MM.1S (cell line): ENCODE data around the gene MACROD2.

Source experiments
- EZH2 ChIP-seq: fragments of 300-600 bp; sonication (generic); optimal IDR thresholded peaks from 2 replicates; pipeline ENCODE3; 2017; ENCODE audit warnings: low read depth, mild to moderate bottlenecking, antibody characterized with exemption, low read length, mixed read lengths
- TF ChIP-seq, protein P1 (sequence below): fragments of 300-600 bp; sonication (generic); IDR thresholded peaks from 2 replicates; pipeline ENCODE4 v1.5.1; 2016; ENCODE audit warnings: antibody characterized with exemption, low read length, mixed read lengths

DNA sequence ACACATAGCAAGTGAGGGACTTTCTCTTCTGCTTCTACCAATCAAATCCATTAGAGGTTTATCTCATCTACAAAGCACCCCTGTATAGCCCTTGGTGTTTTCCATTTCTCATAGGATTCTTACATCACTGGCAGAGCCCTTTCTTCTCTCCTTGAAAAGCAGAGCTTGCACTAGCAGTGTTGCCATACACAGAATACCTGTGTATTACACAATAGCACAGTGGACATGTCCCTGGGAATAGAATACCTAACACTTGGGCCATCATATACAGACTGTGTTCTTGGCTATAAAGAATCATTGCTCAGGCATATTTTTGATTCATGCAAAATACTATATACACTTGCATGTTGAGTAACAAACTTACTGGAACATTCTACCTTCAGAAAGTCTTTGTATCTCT, 1996.0 kb downstream of the MACROD2 start:
- TF ChIP-seq, protein P1, sequence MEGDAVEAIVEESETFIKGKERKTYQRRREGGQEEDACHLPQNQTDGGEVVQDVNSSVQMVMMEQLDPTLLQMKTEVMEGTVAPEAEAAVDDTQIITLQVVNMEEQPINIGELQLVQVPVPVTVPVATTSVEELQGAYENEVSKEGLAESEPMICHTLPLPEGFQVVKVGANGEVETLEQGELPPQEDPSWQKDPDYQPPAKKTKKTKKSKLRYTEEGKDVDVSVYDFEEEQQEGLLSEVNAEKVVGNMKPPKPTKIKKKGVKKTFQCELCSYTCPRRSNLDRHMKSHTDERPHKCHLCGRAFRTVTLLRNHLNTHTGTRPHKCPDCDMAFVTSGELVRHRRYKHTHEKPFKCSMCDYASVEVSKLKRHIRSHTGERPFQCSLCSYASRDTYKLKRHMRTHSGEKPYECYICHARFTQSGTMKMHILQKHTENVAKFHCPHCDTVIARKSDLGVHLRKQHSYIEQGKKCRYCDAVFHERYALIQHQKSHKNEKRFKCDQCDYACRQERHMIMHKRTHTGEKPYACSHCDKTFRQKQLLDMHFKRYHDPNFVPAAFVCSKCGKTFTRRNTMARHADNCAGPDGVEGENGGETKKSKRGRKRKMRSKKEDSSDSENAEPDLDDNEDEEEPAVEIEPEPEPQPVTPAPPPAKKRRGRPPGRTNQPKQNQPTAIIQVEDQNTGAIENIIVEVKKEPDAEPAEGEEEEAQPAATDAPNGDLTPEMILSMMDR, result no peak
- TF ChIP-seq EZH2, result no peak
